HepG2 (cell line): Measurements from ENCODE around the gene EXTL1. TPM values are rescaled to one million over a fixed set of nuclear protein-coding genes. Genes with fewer than 3 reads are reported as not detected.

Experiments
- EHMT2 ChIP-seq: fragments of 200-600 bp; sonication (generic); IDR thresholded peaks from 2 replicates; pipeline ENCODE4 v1.7.0; 2017; ENCODE audit warnings: antibody characterized with exemption, low read depth, low read length, borderline replicate concordance
- GFI1 ChIP-seq: sonication (generic); formaldehyde crosslinking; IDR thresholded peaks from 2 replicates; pipeline ENCODE4 v1.5.0; 2020; ENCODE audit warnings: missing genetic modification reagents, mild to moderate bottlenecking, borderline replicate concordance
- HDAC2 ChIP-seq: sonication (generic); formaldehyde crosslinking; IDR thresholded peaks from 2 replicates; pipeline ENCODE4 v1.4.0; 2020; ENCODE audit warnings: missing genetic modification reagents
- NAIF1 ChIP-seq: sonication (generic); formaldehyde crosslinking; IDR thresholded peaks from 2 replicates; pipeline ENCODE4 v1.5.0; 2020; ENCODE audit warnings: mild to moderate bottlenecking, missing genetic modification reagents, borderline replicate concordance
- NFE2 ChIP-seq: sonication (generic); formaldehyde crosslinking; IDR thresholded peaks from 2 replicates; pipeline ENCODE4 v1.4.0; 2020; ENCODE audit warnings: missing genetic modification reagents
- NKX3-1 ChIP-seq: sonication (generic); formaldehyde crosslinking; IDR thresholded peaks from 2 replicates; pipeline ENCODE4 v1.5.0; 2020; ENCODE audit warnings: missing genetic modification reagents
- POLR2A ChIP-seq, 2 experiments: IDR thresholded peaks; 2 replicates each; pipeline ENCODE4 v1.6.1; 2011; ENCODE audit warnings: low read depth in 2 of 2, low read length in 2 of 2, mild to moderate bottlenecking in 1 of 2, moderate library complexity in 1 of 2; ENCODE audit not compliant: insufficient read depth in 1 of 2
- PTBP1 ChIP-seq: fragments of 200-400 bp; formaldehyde crosslinking; IDR thresholded peaks from 2 replicates; pipeline ENCODE4 v1.6.1; 2018; ENCODE audit warnings: low read length, low read depth; ENCODE audit not compliant: poor library complexity, severe bottlenecking
- SMARCE1 ChIP-seq: fragments of 450-650 bp; IDR thresholded peaks from 2 replicates; pipeline ENCODE4 v1.6.1; 2017; ENCODE audit warnings: borderline replicate concordance
- TFAP4 ChIP-seq: sonication (generic); IDR thresholded peaks from 2 replicates; pipeline ENCODE4 v1.6.1; 2016; ENCODE audit warnings: low read depth, borderline replicate concordance
- THAP11 ChIP-seq: IDR thresholded peaks from 2 replicates; pipeline ENCODE4 v1.6.1; 2016; ENCODE audit warnings: missing biosample characterization, missing genetic modification reagents
- ZBTB26 ChIP-seq: IDR thresholded peaks from 2 replicates; pipeline ENCODE4 v1.6.1; 2016; ENCODE audit warnings: missing compliant biosample characterization, missing genetic modification reagents, borderline replicate concordance
- ZNF160 ChIP-seq: sonication (generic); formaldehyde crosslinking; IDR thresholded peaks from 2 replicates; pipeline ENCODE4 v1.8.0; 2022; ENCODE audit warnings: mild to moderate bottlenecking, inconsistent platforms, missing genetic modification reagents
- ZNF614 ChIP-seq: IDR thresholded peaks from 2 replicates; pipeline ENCODE4 v1.6.1; 2018; ENCODE audit warnings: missing biosample characterization, missing genetic modification reagents, inconsistent platforms, borderline replicate concordance
- ZNF790 ChIP-seq: sonication (generic); formaldehyde crosslinking; IDR thresholded peaks from 2 replicates; pipeline ENCODE4 v1.8.0; 2022; ENCODE audit warnings: missing genetic modification reagents, mild to moderate bottlenecking, borderline replicate concordance
- ZSCAN9 ChIP-seq: IDR thresholded peaks from 2 replicates; pipeline ENCODE4 v1.6.1; 2016; ENCODE audit warnings: borderline replicate concordance
- polyA plus RNA-seq, 8 experiments: library from polyadenylated mRNA; depleted of rRNA in 3 of 8; stranded (reverse) in 7 of 8; unstranded in 1 of 8; fragments of >200 nt; fragmentation: Illumina TruSeq in 4 of 8; extraction: Trizol in 4 of 8; gene quantifications; 2 replicates each; pipeline versions ENCODE4 v1.2.1 to v1.2.3, GENCODE V29; 2011 to 2016; ENCODE audit warnings: low read depth in 4 of 8, missing spikeins in 1 of 8, mixed read lengths in 1 of 8; ENCODE audit not compliant: insufficient read depth in 1 of 8
- total RNA-seq, 5 experiments: library from RNA; depleted of rRNA; stranded (reverse); fragments of >200 nt; fragmentation: Illumina TruSeq; extraction: Trizol; gene quantifications; 2 replicates each; pipeline ENCODE4 v1.2.3, GENCODE V29; 2016; ENCODE audit warnings: low read depth in 1 of 5
- TF ChIP-seq, protein P1 (sequence below): sonication (generic); formaldehyde crosslinking; IDR thresholded peaks from 2 replicates; pipeline ENCODE4 v1.4.0; 2020; ENCODE audit warnings: mild to moderate bottlenecking, missing genetic modification reagents
- TF ChIP-seq, protein P2 (sequence below): sonication (generic); formaldehyde crosslinking; IDR thresholded peaks from 2 replicates; pipeline ENCODE4 v1.8.1; 2023; ENCODE audit warnings: mild to moderate bottlenecking, missing genetic modification reagents
- TF ChIP-seq, protein P3 (sequence below): sonication (generic); formaldehyde crosslinking; IDR thresholded peaks from 2 replicates; pipeline ENCODE4 v1.5.1; 2020; ENCODE audit warnings: mild to moderate bottlenecking, moderate library complexity, missing genetic modification reagents
- TF ChIP-seq, protein P4 (sequence below): sonication (generic); formaldehyde crosslinking; IDR thresholded peaks from 2 replicates; pipeline ENCODE4 v1.9.0; 2021; ENCODE audit warnings: missing genetic modification reagents, mild to moderate bottlenecking, borderline replicate concordance

EXTL1 gene
- total and polyA plus RNA-seq, 2 of the 13 experiments (the other 11 are each of a cell fraction or from before 2014, with no cell fraction given) = 0.35 to 1.0 TPM

- no peak for TF ChIP-seq PTBP1
- no peak for TF ChIP-seq SMARCE1
- no peak for TF ChIP-seq ZNF790 (CRISPR knock-in tag)
- peak; percentile 61; the same call in 1 of the 2 replicates for TF ChIP-seq GFI1 (CRISPR knock-in tag)
- TF ChIP-seq TFAP4 = peak; percentile 82
- TF ChIP-seq, protein P1, sequence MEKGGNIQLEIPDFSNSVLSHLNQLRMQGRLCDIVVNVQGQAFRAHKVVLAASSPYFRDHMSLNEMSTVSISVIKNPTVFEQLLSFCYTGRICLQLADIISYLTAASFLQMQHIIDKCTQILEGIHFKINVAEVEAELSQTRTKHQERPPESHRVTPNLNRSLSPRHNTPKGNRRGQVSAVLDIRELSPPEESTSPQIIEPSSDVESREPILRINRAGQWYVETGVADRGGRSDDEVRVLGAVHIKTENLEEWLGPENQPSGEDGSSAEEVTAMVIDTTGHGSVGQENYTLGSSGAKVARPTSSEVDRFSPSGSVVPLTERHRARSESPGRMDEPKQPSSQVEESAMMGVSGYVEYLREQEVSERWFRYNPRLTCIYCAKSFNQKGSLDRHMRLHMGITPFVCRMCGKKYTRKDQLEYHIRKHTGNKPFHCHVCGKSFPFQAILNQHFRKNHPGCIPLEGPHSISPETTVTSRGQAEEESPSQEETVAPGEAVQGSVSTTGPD (CRISPR knock-in tag) = no peak
- no peak for TF ChIP-seq ZBTB26
- TF ChIP-seq HDAC2 (CRISPR knock-in tag) = peak; percentile 70; the same call in 1 of the 2 replicates
- TF ChIP-seq, protein P2, sequence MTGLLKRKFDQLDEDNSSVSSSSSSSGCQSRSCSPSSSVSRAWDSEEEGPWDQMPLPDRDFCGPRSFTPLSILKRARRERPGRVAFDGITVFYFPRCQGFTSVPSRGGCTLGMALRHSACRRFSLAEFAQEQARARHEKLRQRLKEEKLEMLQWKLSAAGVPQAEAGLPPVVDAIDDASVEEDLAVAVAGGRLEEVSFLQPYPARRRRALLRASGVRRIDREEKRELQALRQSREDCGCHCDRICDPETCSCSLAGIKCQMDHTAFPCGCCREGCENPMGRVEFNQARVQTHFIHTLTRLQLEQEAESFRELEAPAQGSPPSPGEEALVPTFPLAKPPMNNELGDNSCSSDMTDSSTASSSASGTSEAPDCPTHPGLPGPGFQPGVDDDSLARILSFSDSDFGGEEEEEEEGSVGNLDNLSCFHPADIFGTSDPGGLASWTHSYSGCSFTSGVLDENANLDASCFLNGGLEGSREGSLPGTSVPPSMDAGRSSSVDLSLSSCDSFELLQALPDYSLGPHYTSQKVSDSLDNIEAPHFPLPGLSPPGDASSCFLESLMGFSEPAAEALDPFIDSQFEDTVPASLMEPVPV (CRISPR knock-in tag) = no peak
- TF ChIP-seq NAIF1 = peak; percentile 40; the same call in 1 of the 2 replicates
- peak; percentile 91 for TF ChIP-seq THAP11 (CRISPR knock-in tag)
- TF ChIP-seq, protein P3, sequence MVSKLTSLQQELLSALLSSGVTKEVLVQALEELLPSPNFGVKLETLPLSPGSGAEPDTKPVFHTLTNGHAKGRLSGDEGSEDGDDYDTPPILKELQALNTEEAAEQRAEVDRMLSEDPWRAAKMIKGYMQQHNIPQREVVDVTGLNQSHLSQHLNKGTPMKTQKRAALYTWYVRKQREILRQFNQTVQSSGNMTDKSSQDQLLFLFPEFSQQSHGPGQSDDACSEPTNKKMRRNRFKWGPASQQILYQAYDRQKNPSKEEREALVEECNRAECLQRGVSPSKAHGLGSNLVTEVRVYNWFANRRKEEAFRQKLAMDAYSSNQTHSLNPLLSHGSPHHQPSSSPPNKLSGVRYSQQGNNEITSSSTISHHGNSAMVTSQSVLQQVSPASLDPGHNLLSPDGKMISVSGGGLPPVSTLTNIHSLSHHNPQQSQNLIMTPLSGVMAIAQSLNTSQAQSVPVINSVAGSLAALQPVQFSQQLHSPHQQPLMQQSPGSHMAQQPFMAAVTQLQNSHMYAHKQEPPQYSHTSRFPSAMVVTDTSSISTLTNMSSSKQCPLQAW (CRISPR knock-in tag) = peak; percentile 67; the same call in 1 of the 2 replicates
- TF ChIP-seq ZNF614 = peak; percentile 58; the same call in 1 of the 2 replicates
- TF ChIP-seq NKX3-1 (CRISPR knock-in tag) = no peak; the same call in 1 of the 2 replicates
- TF ChIP-seq NFE2 (CRISPR knock-in tag) = no peak
- TF ChIP-seq ZSCAN9 (CRISPR knock-in tag) = peak; percentile 37; the same call in 1 of the 2 replicates
- TF ChIP-seq, protein P4, sequence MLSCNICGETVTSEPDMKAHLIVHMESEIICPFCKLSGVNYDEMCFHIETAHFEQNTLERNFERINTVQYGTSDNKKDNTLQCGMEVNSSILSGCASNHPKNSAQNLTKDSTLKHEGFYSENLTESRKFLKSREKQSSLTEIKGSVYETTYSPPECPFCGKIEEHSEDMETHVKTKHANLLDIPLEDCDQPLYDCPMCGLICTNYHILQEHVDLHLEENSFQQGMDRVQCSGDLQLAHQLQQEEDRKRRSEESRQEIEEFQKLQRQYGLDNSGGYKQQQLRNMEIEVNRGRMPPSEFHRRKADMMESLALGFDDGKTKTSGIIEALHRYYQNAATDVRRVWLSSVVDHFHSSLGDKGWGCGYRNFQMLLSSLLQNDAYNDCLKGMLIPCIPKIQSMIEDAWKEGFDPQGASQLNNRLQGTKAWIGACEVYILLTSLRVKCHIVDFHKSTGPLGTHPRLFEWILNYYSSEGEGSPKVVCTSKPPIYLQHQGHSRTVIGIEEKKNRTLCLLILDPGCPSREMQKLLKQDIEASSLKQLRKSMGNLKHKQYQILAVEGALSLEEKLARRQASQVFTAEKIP (CRISPR knock-in tag) = no peak
- no peak for TF ChIP-seq ZNF160 (CRISPR knock-in tag)
- TF ChIP-seq EHMT2 = no peak
- peak in 1 of 2 experiments; percentile 50; a peak in 2 of 4 replicates for TF ChIP-seq POLR2A (IDR thresholded peaks at IDR 0.05; ENCODE audit: insufficient read depth in 1 of 2, low read depth in 2 of 2, low read length in 2 of 2)
These were observed 24.4 kb upstream of the EXTL1 start (continued) for GRCh38 chr1:25996966-25997827.
